Activated CD4-positive, alpha-beta T cell treated with anti-CD3 and anti-CD28 coated beads for 48 hours (primary cell): ENCODE results near the gene FRMD3.

Source experiments
- DNase-seq: peaks from one replicate; pipeline ENCODE4 v3.0.0-alpha.2; 2020

The FRMD3 gene

GRCh38 chr9:83270116-83270515 lies 268.1 kb downstream of the FRMD3 start:
- DNase-seq, result no peak

DNA sequence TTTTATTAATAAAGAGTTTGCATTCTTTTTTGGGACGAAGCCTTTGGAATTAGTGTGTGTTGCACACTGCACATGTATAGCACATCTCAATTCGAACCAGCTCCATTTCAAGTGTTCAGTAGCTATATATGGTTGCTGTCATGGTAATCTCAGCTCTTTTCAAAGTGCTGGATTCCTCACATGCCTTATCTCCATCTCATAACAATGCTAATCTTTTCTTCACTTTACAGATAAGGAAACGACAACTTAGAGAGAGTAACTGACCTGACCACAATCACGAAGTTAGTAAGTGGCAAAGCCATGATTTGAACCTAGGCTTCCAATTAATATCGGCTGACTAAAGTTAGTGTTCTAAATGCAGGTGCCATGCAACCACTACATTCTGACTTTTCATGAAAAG lies 270.5 kb downstream of the FRMD3 start:
- DNase-seq, result no peak

DNA sequence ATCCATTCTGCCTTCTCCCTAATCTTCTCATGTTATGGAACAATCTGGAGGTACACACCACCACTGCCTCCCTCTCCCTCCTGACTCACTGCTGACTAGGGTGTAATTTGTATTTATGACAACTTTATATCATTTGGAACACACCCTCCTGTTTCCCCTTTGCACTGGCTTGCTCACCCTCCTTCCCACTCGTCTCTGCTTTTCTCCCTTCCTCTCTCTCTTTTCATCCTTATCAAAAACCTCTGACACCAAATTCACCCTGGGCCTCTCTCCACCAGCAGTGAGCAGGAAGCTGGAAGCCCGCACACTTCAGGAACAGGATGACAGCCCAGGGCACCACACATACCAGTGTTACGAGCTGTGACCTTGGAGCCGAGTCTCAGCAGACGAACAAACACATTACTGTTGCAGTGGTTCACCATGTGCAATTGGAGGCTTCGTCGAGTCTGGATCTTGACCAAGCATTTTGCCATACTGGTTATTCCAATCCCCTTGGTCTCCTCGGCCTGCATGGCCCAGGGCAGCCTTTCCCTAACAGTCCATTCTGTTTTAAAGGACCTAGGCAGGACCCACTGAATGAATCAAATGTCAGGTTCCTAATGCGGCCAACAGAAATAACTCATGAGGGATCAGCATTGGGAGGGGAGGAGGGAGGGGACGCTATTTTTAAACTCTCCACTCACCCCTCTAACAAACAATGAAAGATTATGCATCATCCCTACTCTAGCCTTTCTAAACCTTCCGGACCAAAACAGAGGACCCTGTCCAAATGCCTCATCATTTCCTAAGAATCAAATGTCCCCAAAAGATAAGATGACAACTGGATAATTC lies 271.3 kb downstream of the FRMD3 start:
- no peak for DNase-seq

GRCh38 chr9:83266331-83266665 lies 271.9 kb downstream of the FRMD3 start:
- DNase-seq, result no peak

- DNase-seq, result no peak
Measured at GRCh38 chr9:83264315-83264714, 273.9 kb downstream of the FRMD3 start.

- DNase-seq, result no peak
Measured at GRCh38 chr9:83259558-83259957, 278.6 kb downstream of the FRMD3 start.

DNA sequence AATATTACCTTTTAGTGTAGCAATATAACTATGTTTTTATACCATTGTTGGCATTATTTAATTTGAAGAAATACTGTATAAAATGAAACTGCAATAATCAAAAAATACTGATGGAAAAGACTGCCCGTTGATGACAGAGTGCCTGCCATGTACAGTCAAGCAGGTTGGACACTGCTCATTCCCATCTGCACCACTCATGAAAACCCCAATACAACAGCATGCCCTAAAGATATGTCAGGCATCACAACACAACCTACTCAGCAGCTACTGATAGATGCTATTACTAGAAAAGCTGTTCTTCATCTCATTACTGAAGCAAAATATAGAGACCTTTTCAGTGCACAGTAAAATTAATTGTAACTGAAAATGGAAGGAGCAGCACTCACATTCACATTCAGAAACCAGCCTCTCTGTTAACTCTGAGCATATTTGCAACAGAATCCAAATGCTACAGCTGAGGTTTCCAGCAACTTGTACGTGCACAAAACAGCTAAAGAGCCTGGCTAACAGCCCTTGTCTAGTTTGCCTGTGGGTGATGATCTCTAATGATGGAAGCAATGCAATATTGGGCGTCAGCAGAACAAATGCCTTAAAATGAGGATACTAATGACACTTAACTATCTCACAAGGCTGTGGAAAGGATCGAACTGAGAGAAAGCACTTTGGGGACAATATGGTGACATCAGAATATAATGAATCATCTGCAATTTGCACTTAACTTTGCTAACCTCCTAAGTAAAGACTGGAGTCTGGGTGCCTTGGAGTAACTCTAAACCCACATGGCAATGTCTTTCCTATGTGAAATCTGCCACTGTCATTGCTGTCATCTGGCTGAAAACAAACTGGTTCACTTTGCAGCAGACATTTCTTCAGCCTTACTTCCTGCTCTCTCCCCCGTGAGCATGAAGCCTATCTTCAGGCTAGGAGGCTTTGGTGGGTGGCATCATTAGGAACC lies 280.0 kb downstream of the FRMD3 start:
- DNase-seq, result no peak

DNA sequence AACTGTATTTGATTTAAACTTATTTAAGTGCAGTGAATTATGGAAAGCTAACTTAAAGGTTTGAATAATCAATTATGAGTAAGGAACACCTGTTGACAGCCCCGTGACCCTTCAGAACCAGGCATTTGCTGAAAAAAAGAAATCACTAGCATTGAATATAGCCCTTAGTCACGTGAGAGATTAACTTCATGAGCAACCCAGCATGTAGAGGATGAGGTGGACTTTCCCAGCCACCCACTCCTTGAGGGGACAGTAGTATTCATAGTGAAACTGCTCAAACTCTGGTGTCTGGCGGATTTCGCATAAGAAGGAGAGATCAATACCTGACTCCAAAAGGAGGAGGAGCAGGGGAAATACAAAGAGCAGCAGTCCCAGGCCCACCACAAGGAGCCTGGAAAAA lies 290.5 kb downstream of the FRMD3 start:
- peak; percentile 4 for DNase-seq

DNA sequence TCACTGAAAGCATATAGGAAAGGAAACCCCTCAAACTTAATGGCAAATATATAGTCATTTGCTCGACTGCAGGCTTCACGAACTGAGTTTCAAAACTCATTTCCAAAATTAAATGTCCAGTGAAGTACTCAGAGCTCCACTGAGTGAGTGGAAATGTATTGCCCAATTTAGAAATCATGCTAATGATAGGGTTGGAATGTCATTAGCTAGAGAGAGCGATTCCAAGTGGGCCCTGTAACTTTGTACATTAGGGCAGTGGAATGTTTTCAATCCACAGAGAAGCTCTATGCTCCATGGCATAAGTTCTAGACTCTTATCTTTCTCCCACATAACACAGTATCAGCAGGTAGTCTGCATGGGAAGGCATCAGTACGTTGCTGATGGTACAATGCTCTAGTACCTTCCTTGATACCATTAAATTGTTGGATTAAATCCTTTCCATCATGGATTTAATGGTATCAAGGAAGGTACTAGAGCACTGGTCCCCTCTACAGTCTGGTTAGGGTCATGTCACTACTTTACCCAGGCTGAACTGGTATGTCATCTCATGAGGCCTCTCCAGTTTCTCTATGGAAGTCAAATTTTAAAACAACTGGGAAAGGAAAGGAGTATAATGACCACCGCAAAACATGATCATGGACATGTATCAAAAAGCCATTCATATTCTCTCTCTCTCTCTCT lies 292.1 kb downstream of the FRMD3 start:
- no peak for DNase-seq

DNA sequence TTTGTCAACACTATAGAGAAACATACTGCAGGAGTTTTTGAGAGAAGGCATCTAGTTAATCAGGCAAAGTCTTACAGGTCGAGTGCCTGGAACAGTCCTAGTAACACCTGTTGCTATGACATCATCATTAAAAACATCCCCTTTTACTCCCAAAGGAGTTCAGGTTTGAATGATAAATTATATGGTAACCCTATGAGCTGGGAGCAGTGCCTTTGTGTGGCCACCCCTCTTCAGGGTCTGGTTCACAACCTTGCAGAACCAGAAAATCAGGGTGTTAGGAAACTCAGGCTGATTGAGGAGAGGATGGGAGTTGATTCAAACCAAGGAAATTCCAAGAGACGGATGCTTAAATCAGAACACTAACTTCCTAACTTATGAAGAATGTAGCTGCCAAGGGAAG lies 296.1 kb downstream of the FRMD3 start:
- no peak for DNase-seq

- no peak for DNase-seq
Measured at GRCh38 chr9:83240671-83241070, 297.5 kb downstream of the FRMD3 start.

DNA sequence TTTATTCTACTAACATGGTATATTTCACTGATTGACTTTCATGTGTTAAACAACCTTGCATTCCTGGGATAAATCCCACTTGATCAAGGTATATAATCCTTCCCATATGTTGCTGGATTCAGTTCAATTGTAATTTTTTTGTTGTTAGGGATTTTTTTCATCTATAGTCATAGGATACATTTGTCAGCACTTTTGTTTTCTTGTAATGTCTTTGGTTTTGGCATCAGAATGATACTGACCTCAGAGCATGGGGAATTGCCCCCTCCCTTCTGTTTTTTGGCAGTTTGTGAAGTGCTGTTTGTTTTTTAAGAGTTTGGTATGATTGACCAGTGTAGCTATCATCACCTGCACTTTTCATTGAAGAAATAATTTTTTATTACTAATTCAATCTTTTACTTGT lies 298.5 kb downstream of the FRMD3 start:
- DNase-seq, result no peak

DNA sequence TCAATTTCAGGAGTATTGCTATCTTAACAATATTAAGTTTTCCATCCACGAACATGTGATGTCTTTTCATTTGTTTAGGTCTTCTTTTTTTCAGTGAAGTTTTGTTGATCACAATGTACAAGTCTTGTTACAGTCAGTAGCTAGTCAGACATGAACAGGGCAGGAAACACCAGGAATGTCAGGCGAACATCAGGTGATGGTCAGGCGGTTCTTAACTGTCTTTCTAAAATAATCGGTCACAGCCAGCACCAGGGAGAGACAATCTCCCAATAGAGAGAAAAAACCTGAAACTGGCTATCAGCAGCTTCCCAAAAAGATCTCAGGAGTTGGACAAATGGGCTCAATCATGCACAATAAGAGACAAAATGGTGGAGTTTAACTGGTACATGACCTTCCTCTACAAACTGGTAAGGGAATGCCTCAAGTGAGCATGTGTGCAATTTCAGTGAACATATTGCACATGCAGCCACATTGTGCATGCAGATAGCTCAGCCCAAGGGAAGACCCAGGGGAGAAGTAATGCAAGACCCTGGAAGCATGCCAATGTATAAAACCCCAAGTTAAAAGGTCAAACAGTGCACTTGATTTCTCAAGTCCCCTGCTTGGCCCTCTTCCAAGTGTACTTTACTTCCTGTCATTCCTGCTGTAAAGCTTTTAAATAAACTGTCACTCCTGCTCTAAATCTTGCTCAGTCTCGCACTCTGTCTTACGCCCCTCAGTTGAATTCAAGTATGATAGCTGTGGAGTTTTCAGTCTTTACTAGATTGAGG lies 299.1 kb downstream of the FRMD3 start:
- no peak for DNase-seq

DNA sequence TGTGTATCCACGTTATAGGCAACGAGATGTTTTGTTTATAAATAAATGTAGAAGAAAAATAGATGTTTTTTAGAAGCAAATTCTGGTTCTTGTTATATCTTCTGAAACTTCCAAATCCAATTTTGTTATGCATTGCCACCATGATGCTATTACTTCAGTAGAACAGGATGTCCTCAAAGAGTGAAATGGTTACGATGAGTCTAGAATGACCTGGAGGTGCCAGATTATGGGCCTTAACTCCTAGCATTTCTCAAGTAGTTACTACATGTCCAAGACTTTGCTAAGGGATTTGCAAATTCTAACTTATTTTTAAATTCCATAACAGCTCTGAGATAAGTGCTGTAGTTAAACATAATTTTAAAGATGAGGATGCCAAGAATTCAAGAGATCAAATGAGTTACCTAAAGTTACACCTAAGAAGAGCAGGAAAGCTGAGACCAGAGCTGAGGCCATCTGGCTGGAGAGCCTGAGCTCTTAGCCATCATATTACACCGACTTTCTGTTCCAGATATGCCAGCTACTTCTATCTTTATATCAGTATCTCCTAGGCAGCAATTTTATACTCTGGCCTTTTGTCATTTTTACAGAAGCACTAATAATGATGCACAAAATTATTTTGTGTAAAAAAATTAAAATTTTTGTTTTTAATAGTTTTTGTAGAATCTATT lies 302.0 kb downstream of the FRMD3 start:
- no peak for DNase-seq

GRCh38 chr9:83235526-83235925 lies 302.7 kb downstream of the FRMD3 start:
- DNase-seq, result no peak

- DNase-seq, result no peak
Measured at GRCh38 chr9:83234541-83234940, 303.7 kb downstream of the FRMD3 start.

DNA sequence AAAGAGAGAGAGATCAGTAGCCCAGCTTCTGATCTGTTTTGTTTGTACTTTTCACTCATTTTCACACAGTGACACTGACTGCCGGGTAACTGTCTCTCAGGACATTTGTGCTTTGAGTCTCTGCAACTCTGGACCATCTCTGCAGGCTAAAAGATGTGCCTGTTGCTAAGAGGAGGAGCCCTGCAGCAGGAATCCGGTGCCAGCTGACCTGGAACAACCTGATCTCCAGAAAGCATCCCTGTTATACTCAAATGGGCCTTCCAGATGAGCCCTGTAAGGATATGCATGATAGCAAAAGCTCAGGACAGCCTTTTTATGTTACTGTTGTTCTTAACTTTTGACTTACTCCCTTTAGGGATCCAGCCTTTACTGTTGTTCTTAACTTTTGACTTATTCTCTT lies 304.6 kb downstream of the FRMD3 start:
- DNase-seq, result no peak

DNA sequence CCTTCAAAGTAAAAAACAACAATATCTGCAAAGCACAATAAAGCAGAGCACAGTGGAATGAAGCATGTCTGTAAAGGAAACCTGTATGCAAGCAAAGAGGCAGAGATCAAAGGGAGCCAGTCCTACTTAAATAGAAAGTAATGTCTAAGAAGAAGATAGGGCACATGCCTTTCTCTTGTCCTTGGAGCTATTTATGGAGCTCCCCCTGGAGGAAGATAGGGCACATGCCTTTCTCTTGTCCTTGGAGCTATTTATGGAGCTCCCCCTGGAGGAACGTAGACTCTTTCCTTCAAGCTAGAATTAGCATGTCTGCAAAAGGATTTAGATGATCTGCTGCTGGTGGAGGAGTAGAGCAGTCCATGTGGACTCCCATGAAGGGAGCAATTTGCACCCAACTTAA lies 307.2 kb downstream of the FRMD3 start:
- peak; percentile 8 for DNase-seq

DNA sequence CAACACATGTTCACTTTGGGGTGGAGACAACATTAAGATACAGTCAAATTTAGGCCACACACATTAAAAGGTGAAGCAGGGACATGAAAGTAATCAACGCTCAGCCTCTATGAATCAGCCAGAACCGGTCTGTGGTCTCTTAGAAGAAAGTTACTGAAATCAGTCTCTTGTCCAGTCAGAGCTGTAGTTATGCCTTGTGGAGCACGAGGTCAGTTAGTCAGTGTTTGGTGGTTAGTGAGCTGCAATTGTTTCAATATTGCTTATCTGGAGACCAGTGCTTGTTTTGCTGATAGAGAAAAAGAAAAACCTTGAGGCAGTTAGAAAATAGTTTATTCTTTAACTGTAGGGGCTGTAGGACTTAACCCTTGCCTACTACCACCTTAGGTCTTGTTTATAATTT lies 317.5 kb downstream of the FRMD3 start:
- DNase-seq, result peak; percentile 8

- no peak for DNase-seq
Measured at GRCh38 chr9:83219924-83220438, 318.2 kb downstream of the FRMD3 start.

GRCh38 chr9:83219154-83219923 lies 318.9 kb downstream of the FRMD3 start:
- peak; percentile 25 for DNase-seq
